SK-N-SH treated with all-trans-retinoic acid at 6 μM for 48 hours (cell line): ENCODE data around the gene KIF21B.

ENCODE experiments used
- ATAC-seq: fragments of 200-7000 bp; cut with Tn5 transposase; 3 replicates; pipeline ENCODE4 v1.9.1; 2020; ENCODE audit warnings: mild to moderate bottlenecking, moderate library complexity
- ARNTL ChIP-seq: fragments of 450-650 bp; formaldehyde crosslinking; IDR thresholded peaks from 2 replicates; pipeline ENCODE4 v1.5.0; 2020; ENCODE audit warnings: low read depth, mild to moderate bottlenecking, moderate library complexity, borderline replicate concordance
- BACH2 ChIP-seq: fragments of 250-450 bp; sonication (Bioruptor Pico); IDR thresholded peaks from 2 replicates; pipeline ENCODE4 v1.9.0; 2021; ENCODE audit warnings: mild to moderate bottlenecking, borderline replicate concordance
- CSDC2 ChIP-seq: fragments of 250-450 bp; sonication (Bioruptor Pico); IDR thresholded peaks from 2 replicates; pipeline ENCODE4 v1.5.0; 2020; ENCODE audit warnings: mild to moderate bottlenecking, moderate library complexity
- CSRNP3 ChIP-seq: fragments of 250-450 bp; sonication (Bioruptor Pico); IDR thresholded peaks from 2 replicates; pipeline ENCODE4 v1.5.1; 2021; ENCODE audit warnings: mild to moderate bottlenecking, moderate library complexity
- ESRRG ChIP-seq: fragments of 250-450 bp; sonication (Bioruptor Pico); IDR thresholded peaks from 2 replicates; pipeline ENCODE4 v1.6.1; 2021; ENCODE audit warnings: mild to moderate bottlenecking
- GLIS3 ChIP-seq: fragments of 250-450 bp; sonication (Bioruptor Pico); IDR thresholded peaks from 2 replicates; pipeline ENCODE4 v1.5.0; 2020; ENCODE audit warnings: mild to moderate bottlenecking, moderate library complexity
- ISL1 ChIP-seq: fragments of 250-450 bp; sonication (Bioruptor Pico); IDR thresholded peaks from 2 replicates; pipeline ENCODE4 v2.1.2; 2022; ENCODE audit warnings: mild to moderate bottlenecking, moderate library complexity
- OSR1 ChIP-seq: fragments of 250-450 bp; sonication (Bioruptor Pico); IDR thresholded peaks from 2 replicates; pipeline ENCODE4 v1.8.0; 2022; ENCODE audit warnings: moderate library complexity, mild to moderate bottlenecking, inconsistent platforms
- POU6F1 ChIP-seq: fragments of 250-450 bp; sonication (Bioruptor Pico); IDR thresholded peaks from 2 replicates; pipeline ENCODE4 v1.8.0; 2021; ENCODE audit warnings: low read depth, mild to moderate bottlenecking, moderate library complexity, borderline replicate concordance
- PPARA ChIP-seq: fragments of 250-450 bp; sonication (Bioruptor Pico); IDR thresholded peaks from 2 replicates; pipeline ENCODE4 v1.5.0; 2020; ENCODE audit warnings: mild to moderate bottlenecking, borderline replicate concordance
- RARB ChIP-seq: fragments of 250-450 bp; sonication (Bioruptor Pico); IDR thresholded peaks from 2 replicates; pipeline ENCODE4 v1.8.0; 2021; ENCODE audit warnings: mild to moderate bottlenecking, moderate library complexity
- SNAI2 ChIP-seq: fragments of 250-450 bp; sonication (Bioruptor Pico); IDR thresholded peaks from 2 replicates; pipeline ENCODE4 v1.5.0; 2020; ENCODE audit warnings: mild to moderate bottlenecking, moderate library complexity
- TCF4 ChIP-seq: fragments of 250-450 bp; sonication (Bioruptor Pico); IDR thresholded peaks from 2 replicates; pipeline ENCODE4 v1.8.0; 2021; ENCODE audit warnings: mild to moderate bottlenecking, moderate library complexity, borderline replicate concordance
- TOX ChIP-seq: fragments of 250-450 bp; sonication (Bioruptor Pico); IDR thresholded peaks from 2 replicates; pipeline ENCODE4 v1.8.0; 2021; ENCODE audit warnings: mild to moderate bottlenecking, moderate library complexity, borderline replicate concordance
- TSHZ2 ChIP-seq: fragments of 250-450 bp; sonication (Bioruptor Pico); IDR thresholded peaks from 2 replicates; pipeline ENCODE4 v1.5.0; 2020; ENCODE audit warnings: mild to moderate bottlenecking, moderate library complexity
- ZC3H10 ChIP-seq: fragments of 250-450 bp; sonication (Bioruptor Pico); IDR thresholded peaks from 2 replicates; pipeline ENCODE4 v1.5.1; 2021; ENCODE audit warnings: mild to moderate bottlenecking, moderate library complexity
- ZFP3 ChIP-seq: fragments of 250-450 bp; sonication (Bioruptor Pico); IDR thresholded peaks from 2 replicates; pipeline ENCODE4 v1.5.0; 2020; ENCODE audit warnings: mild to moderate bottlenecking, moderate library complexity
- ZFP30 ChIP-seq: fragments of 450-650 bp; formaldehyde crosslinking; IDR thresholded peaks from 2 replicates; pipeline ENCODE4 v1.5.0; 2022; ENCODE audit warnings: mild to moderate bottlenecking, moderate library complexity
- ZNF565 ChIP-seq: fragments of 450-650 bp; formaldehyde crosslinking; conservative IDR thresholded peaks from 2 replicates; pipeline ENCODE4 v1.5.0; 2020; ENCODE audit warnings: low read depth, mild to moderate bottlenecking, moderate library complexity
- ZNF70 ChIP-seq: fragments of 450-650 bp; formaldehyde crosslinking; IDR thresholded peaks from 2 replicates; pipeline ENCODE4 v1.5.0; 2020; ENCODE audit warnings: mild to moderate bottlenecking, moderate library complexity
- ZNF8 ChIP-seq: fragments of 450-650 bp; formaldehyde crosslinking; IDR thresholded peaks from 2 replicates; pipeline ENCODE4 v1.5.0; 2020; ENCODE audit warnings: mild to moderate bottlenecking, moderate library complexity
- TF ChIP-seq, protein P1 (sequence below): fragments of 250-450 bp; sonication (Bioruptor Pico); IDR thresholded peaks from 2 replicates; pipeline ENCODE4 v1.8.0; 2020; ENCODE audit warnings: mild to moderate bottlenecking, moderate library complexity, borderline replicate concordance
- TF ChIP-seq, protein P2 (sequence below): fragments of 250-450 bp; sonication (Bioruptor Pico); IDR thresholded peaks from 2 replicates; pipeline ENCODE4 v1.5.1; 2020; ENCODE audit warnings: low read depth, mild to moderate bottlenecking, moderate library complexity

Gene KIF21B

GRCh38 chr1:201044119-201044518 is 20.6 kb upstream of the KIF21B start:
- TF ChIP-seq, protein P1, sequence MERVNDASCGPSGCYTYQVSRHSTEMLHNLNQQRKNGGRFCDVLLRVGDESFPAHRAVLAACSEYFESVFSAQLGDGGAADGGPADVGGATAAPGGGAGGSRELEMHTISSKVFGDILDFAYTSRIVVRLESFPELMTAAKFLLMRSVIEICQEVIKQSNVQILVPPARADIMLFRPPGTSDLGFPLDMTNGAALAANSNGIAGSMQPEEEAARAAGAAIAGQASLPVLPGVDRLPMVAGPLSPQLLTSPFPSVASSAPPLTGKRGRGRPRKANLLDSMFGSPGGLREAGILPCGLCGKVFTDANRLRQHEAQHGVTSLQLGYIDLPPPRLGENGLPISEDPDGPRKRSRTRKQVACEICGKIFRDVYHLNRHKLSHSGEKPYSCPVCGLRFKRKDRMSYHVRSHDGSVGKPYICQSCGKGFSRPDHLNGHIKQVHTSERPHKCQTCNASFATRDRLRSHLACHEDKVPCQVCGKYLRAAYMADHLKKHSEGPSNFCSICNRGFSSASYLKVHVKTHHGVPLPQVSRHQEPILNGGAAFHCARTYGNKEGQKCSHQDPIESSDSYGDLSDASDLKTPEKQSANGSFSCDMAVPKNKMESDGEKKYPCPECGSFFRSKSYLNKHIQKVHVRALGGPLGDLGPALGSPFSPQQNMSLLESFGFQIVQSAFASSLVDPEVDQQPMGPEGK (CRISPR knock-in tag) = no peak
- no peak for TF ChIP-seq ZNF565 (CRISPR knock-in tag)
- no peak for TF ChIP-seq CSDC2 (CRISPR knock-in tag)
- no peak for TF ChIP-seq TSHZ2 (CRISPR knock-in tag)
- TF ChIP-seq TOX (CRISPR knock-in tag) = no peak
- no peak for TF ChIP-seq ESRRG (CRISPR knock-in tag)
- TF ChIP-seq POU6F1 (CRISPR knock-in tag) = no peak
- TF ChIP-seq ARNTL = no peak
- no peak for TF ChIP-seq RARB
- TF ChIP-seq ZFP3 (CRISPR knock-in tag) = no peak
- no peak for TF ChIP-seq ZC3H10
- no peak for TF ChIP-seq SNAI2 (CRISPR knock-in tag)
- no peak for TF ChIP-seq TCF4 (CRISPR knock-in tag)
- TF ChIP-seq ZNF8 (CRISPR knock-in tag) = no peak
- no peak for TF ChIP-seq PPARA (CRISPR knock-in tag)
- no peak for TF ChIP-seq ISL1
- no peak for TF ChIP-seq OSR1 (CRISPR knock-in tag)
- ATAC-seq = no peak

GRCh38 chr1:201042779-201043461 is 19.4 kb upstream of the KIF21B start:
- TF ChIP-seq TCF4 (CRISPR knock-in tag) = no peak
- TF ChIP-seq CSRNP3 (CRISPR knock-in tag) = no peak
- no peak for TF ChIP-seq RARB
- no peak for TF ChIP-seq TSHZ2 (CRISPR knock-in tag)
- no peak for TF ChIP-seq ZNF565 (CRISPR knock-in tag)
- no peak for TF ChIP-seq PPARA (CRISPR knock-in tag)
- TF ChIP-seq, protein P2, sequence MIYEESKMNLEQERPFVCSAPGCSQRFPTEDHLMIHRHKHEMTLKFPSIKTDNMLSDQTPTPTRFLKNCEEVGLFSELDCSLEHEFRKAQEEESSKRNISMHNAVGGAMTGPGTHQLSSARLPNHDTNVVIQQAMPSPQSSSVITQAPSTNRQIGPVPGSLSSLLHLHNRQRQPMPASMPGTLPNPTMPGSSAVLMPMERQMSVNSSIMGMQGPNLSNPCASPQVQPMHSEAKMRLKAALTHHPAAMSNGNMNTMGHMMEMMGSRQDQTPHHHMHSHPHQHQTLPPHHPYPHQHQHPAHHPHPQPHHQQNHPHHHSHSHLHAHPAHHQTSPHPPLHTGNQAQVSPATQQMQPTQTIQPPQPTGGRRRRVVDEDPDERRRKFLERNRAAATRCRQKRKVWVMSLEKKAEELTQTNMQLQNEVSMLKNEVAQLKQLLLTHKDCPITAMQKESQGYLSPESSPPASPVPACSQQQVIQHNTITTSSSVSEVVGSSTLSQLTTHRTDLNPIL = no peak
- TF ChIP-seq OSR1 (CRISPR knock-in tag) = no peak
- no peak for TF ChIP-seq TOX (CRISPR knock-in tag)
- no peak for TF ChIP-seq POU6F1 (CRISPR knock-in tag)
- TF ChIP-seq ZC3H10 = no peak
- no peak for TF ChIP-seq ESRRG (CRISPR knock-in tag)
- TF ChIP-seq ZNF70 (CRISPR knock-in tag) = no peak
- no peak for TF ChIP-seq SNAI2 (CRISPR knock-in tag)
- TF ChIP-seq GLIS3 (CRISPR knock-in tag) = no peak
- no peak for TF ChIP-seq BACH2 (CRISPR knock-in tag)
- no peak for TF ChIP-seq ZFP30 (CRISPR knock-in tag)
- peak; percentile 94 for ATAC-seq
